IMR-90 (cell line): ENCODE results near the gene MAOA. TPM values are rescaled to one million over a fixed set of nuclear protein-coding genes. Genes with fewer than 3 reads are reported as not detected.

ENCODE experiments used
- ATAC-seq: fragments of 200-7000 bp; cut with Tn5 transposase; 2 replicates; pipeline ENCODE4 v1.9.1; 2020; ENCODE audit warnings: low read depth, mild to moderate bottlenecking, moderate library complexity
- BruUV-seq: library from RNA; stranded (reverse); fragments of 400-500 nt; replicated peaks from 2 replicates; lab custom pipeline; 2021; lab: Mats Ljungman, UMichigan
- CTCF ChIA-PET: fragments of 300-600 bp; formaldehyde crosslinking; extraction: SDS; loops from one replicate; lab custom pipeline; 2021; ENCODE audit warnings: antibody characterized with exemption; lab: Yijun Ruan, JAX
- POLR2A ChIA-PET: fragments of 300-600 bp; sonication (Branson Sonifier 250); formaldehyde crosslinking; loops from one replicate; lab custom pipeline; 2022; ENCODE audit warnings: antibody characterized with exemption; ENCODE audit not compliant: unreplicated experiment; lab: Charles Lee
- DNase-seq: peaks from one replicate; pipeline ENCODE4 v3.0.0; 2013
- H2AFZ ChIP-seq: replicated peaks from 2 replicates; pipeline ENCODE3; 2013; ENCODE audit warnings: low read length, mild to moderate bottlenecking; ENCODE audit not compliant: poor library complexity
- H2AK5ac ChIP-seq: 2 replicates; pipeline ENCODE4 v1.6.1; 2013; ENCODE audit warnings: low read depth, low read length, inconsistent platforms
- H2AK9ac ChIP-seq: replicated peaks from 2 replicates; pipeline ENCODE3; 2013; ENCODE audit warnings: mild to moderate bottlenecking, low read depth, low read length, moderate library complexity; ENCODE audit not compliant: poor library complexity
- H2BK120ac ChIP-seq: 2 replicates; pipeline ENCODE4 v1.6.1; 2013; ENCODE audit warnings: low read depth, low read length, inconsistent platforms
- H2BK15ac ChIP-seq: 3 replicates; pipeline ENCODE4 v1.6.1; 2013; ENCODE audit warnings: low read depth, low read length, inconsistent platforms
- H2BK20ac ChIP-seq: 2 replicates; pipeline ENCODE4 v1.6.1; 2013; ENCODE audit warnings: low read depth, mild to moderate bottlenecking, inconsistent platforms, low read length, moderate library complexity
- H2BK5ac ChIP-seq: 2 replicates; pipeline ENCODE4 v1.6.1; 2013; ENCODE audit warnings: mild to moderate bottlenecking, low read depth, low read length, inconsistent platforms; ENCODE audit not compliant: poor library complexity, severe bottlenecking
- H3K14ac ChIP-seq: replicated peaks from 2 replicates; pipeline ENCODE4 v1.6.1; 2013; ENCODE audit warnings: low read depth, low read length, inconsistent platforms
- H3K18ac ChIP-seq: 2 replicates; pipeline ENCODE4 v1.6.1; 2013; ENCODE audit warnings: low read depth, low read length, control low read depth
- H3K23ac ChIP-seq: 2 replicates; pipeline ENCODE4 v1.6.1; 2013; ENCODE audit warnings: low read depth, low read length, inconsistent platforms
- H3K27ac ChIP-seq: 2 replicates; pipeline ENCODE4 v1.5.1; 2013; ENCODE audit warnings: mild to moderate bottlenecking, control low read depth, low read length; ENCODE audit not compliant: insufficient read depth
- H3K27me3 ChIP-seq: 2 replicates; pipeline ENCODE4 v1.6.1; 2013; ENCODE audit warnings: low read length; ENCODE audit not compliant: control insufficient read depth, insufficient read depth
- H3K36me3 ChIP-seq: 2 replicates; pipeline ENCODE4 v1.6.1; 2013; ENCODE audit warnings: low read length, mixed read lengths; ENCODE audit not compliant: control insufficient read depth, insufficient read depth
- H3K4ac ChIP-seq: 2 replicates; pipeline ENCODE4 v1.6.1; 2013; ENCODE audit warnings: low read depth, low read length, inconsistent platforms
- H3K4me1 ChIP-seq: 2 replicates; pipeline ENCODE4 v1.6.1; 2013; ENCODE audit warnings: low read length, mixed read lengths; ENCODE audit not compliant: control insufficient read depth, insufficient read depth
- H3K4me2 ChIP-seq: 2 replicates; pipeline ENCODE4 v1.6.1; 2013; ENCODE audit warnings: low read depth, mild to moderate bottlenecking, control low read depth, low read length, moderate library complexity
- H3K4me3 ChIP-seq: 2 replicates; pipeline ENCODE4 v1.5.1; 2013; ENCODE audit warnings: low read depth, mild to moderate bottlenecking, control low read depth, low read length, moderate library complexity; ENCODE audit not compliant: insufficient read depth
- H3K56ac ChIP-seq: 2 replicates; pipeline ENCODE4 v1.6.1; 2013; ENCODE audit warnings: low read length, inconsistent platforms; ENCODE audit not compliant: insufficient read depth; ENCODE audit errors: extremely low read depth
- H3K79me1 ChIP-seq, 2 experiments: 2 replicates each; pipeline ENCODE4 v1.6.1; 2013; ENCODE audit warnings: low read length in 2 of 2, inconsistent platforms in 1 of 2, low read depth in 1 of 2
- H3K9ac ChIP-seq: 2 replicates; pipeline ENCODE4 v1.6.1; 2013; ENCODE audit warnings: low read depth, low read length, control low read depth
- H3K9me1 ChIP-seq: 2 replicates; pipeline ENCODE4 v1.6.1; 2013; ENCODE audit warnings: low read length, inconsistent platforms; ENCODE audit not compliant: insufficient read depth
- H3K9me3 ChIP-seq: 2 replicates; pipeline ENCODE4 v1.6.1; 2013; ENCODE audit warnings: low read length; ENCODE audit not compliant: control insufficient read depth, insufficient read depth
- H4K20me1 ChIP-seq: 2 replicates; pipeline ENCODE4 v1.6.1; 2013; ENCODE audit warnings: low read length, inconsistent platforms; ENCODE audit not compliant: insufficient read depth
- H4K5ac ChIP-seq: 2 replicates; pipeline ENCODE4 v1.6.1; 2013; ENCODE audit warnings: mild to moderate bottlenecking, low read depth, low read length, control low read depth
- H4K8ac ChIP-seq, 2 experiments: 2 replicates each; pipeline ENCODE4 v1.6.1; 2013; ENCODE audit warnings: low read depth in 2 of 2, low read length in 2 of 2, control low read depth in 1 of 2, inconsistent platforms in 1 of 2
- H4K91ac ChIP-seq: 2 replicates; pipeline ENCODE4 v1.6.1; 2013; ENCODE audit warnings: low read depth, low read length, inconsistent platforms; ENCODE audit not compliant: insufficient read depth
- CEBPB ChIP-seq: IDR thresholded peaks from 2 replicates; pipeline ENCODE4 v1.6.1; 2012; ENCODE audit warnings: low read depth, low read length, improper control_type of control experiment
- SMC3 ChIP-seq: fragments of 150-350 bp; IDR thresholded peaks from 2 replicates; pipeline ENCODE4 v1.6.1; 2016; ENCODE audit warnings: low read depth, mild to moderate bottlenecking, antibody characterized with exemption, low read length, moderate library complexity
- WGBS, 2 experiments: methylation state at CpG; one replicate each; pipeline versions ENCODE4 v1.1.5 to v1.1.7; 2013; ENCODE audit warnings: missing lambda C conversion rate in 2 of 2; ENCODE audit not compliant: insufficient read length in 1 of 2; ENCODE audit errors: extremely low coverage in 2 of 2; 5-methylcytosine and 5-hydroxymethylcytosine counted together
- dilution Hi-C: fragments of 300-500 bp; cut with HindIII; formaldehyde crosslinking; loops from one replicate; pipeline ENCODE4 v1.14.3; 2018; ENCODE audit warnings: low sequenced_read_pairs; ENCODE audit not compliant: unreplicated experiment
- in situ Hi-C: fragments of 300-500 bp; cut with MboI; formaldehyde crosslinking; loops from 3 replicates; pipeline ENCODE4 v1.14.3; 2019; ENCODE audit warnings: low sequenced_read_pairs, inconsistent platforms, mixed read lengths
- intact Hi-C: fragments of 100-400 bp; cut with micrococcal nuclease; formaldehyde crosslinking; loops from 2 replicates; pipeline ENCODE4 v1.10.0; 2022
- polyA plus RNA-seq, 3 experiments: library from polyadenylated mRNA; depleted of rRNA; stranded (reverse); fragments of >200 nt; gene quantifications; 2 replicates each; pipeline ENCODE4 v1.2.3, GENCODE V29; 2012; ENCODE audit warnings: low replicate concordance in 1 of 3
- total RNA-seq: library from RNA; depleted of rRNA; stranded (reverse); fragments of >200 nt; gene quantifications from 2 replicates; pipeline ENCODE4 v1.2.3, GENCODE V29; 2012

Gene MAOA
- total and polyA plus RNA-seq, 2 of the 4 experiments (the other 2 are of a cell fraction): 0.14 to 0.36 TPM

DNA sequence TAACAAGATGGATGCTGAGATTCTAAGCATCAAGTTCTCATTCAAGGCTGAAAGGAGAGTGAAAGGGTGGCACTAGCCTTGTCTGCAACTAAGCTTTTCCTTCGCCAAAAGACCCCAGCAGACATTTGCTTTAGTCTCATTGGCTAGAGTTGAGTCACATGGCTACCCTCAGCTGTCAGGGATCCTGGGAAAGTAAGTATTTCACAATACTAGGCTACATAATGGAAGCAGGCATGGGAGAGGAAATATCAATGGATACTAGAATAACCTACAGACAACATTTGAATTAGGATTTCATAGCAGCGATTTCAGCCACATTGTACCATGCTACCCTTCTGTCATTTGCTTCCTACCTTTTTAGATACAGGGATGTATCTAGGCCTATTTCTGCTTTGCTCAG is 29.1 kb downstream of the MAOA start:
- Histone ChIP-seq H4K5ac (no peak overlapping the region), H2BK20ac (no peak overlapping the region), H3K23ac (no peak overlapping the region), H2AK5ac (no peak overlapping the region), H3K4me3 (no peak overlapping the region), H2BK5ac (no peak overlapping the region), H3K4ac (no peak overlapping the region), H4K91ac (no peak overlapping the region), H3K18ac (no peak overlapping the region), H3K9ac (no peak overlapping the region), H3K9me3 (no peaks in the 10 kb centered on the region), H2BK120ac (no peak overlapping the region), H3K14ac (no peak overlapping the region), H2AFZ (no peak overlapping the region), H2AK9ac (no peak overlapping the region), H3K27me3 (no peaks in the 10 kb centered on the region; the same call in 1 of the 2 replicates), H3K9me1 (no peaks in the 10 kb centered on the region), H3K4me1 (no peaks in the 10 kb centered on the region), H4K8ac (no peak overlapping the region), H3K79me1 (no peaks in the 10 kb centered on the region), H3K4me2 (no peak overlapping the region), H4K20me1 (no peaks in the 10 kb centered on the region), H3K56ac (no peak overlapping the region), H3K36me3 (no peaks in the 10 kb centered on the region), H2BK15ac (no peak overlapping the region), H3K27ac (no peak overlapping the region)
- DNase-seq (no peak), ATAC-seq (no peak)
- no peak for TF ChIP-seq SMC3
- peak; percentile 72 for TF ChIP-seq CEBPB
- WGBS, 2 experiments: no CpG with 5 or more reads among the region's 2 CpGs
- intact Hi-C loops (no loop called here), dilution Hi-C loops (no loop called here), in situ Hi-C loops (no loop called here)
- ChIA-PET POLR2A (no interaction called here), CTCF (no interaction called here)
- BruUV-seq: no TSS peak
